GM19238 (cell line): ENCODE results near the gene MAP1B.
A peak's percentile ranks its signal among the peaks of the same experiment; 100 is the strongest.

ENCODE experiments used
- DNase-seq: peaks from one replicate; pipeline ENCODE4 v3.0.0; 2011; ENCODE audit warnings: low spot score; ENCODE audit not compliant: insufficient read length

Gene MAP1B

GRCh38 chr5:72222521-72222920 is 115.2 kb downstream of the MAP1B start:
- no peak for DNase-seq

GRCh38 chr5:72223371-72223770 is 116.1 kb downstream of the MAP1B start:
- no peak for DNase-seq

GRCh38 chr5:72224946-72225463 is 117.7 kb downstream of the MAP1B start:
- no peak for DNase-seq

GRCh38 chr5:72225741-72226140 is 118.5 kb downstream of the MAP1B start:
- no peak for DNase-seq

- DNase-seq: no peak
Measured at GRCh38 chr5:72226950-72227349, 119.7 kb downstream of the MAP1B start.

GRCh38 chr5:72228960-72229359 is 121.7 kb downstream of the MAP1B start:
- no peak for DNase-seq

- DNase-seq: no peak
Measured at GRCh38 chr5:72231991-72232703, 124.9 kb downstream of the MAP1B start.

- no peak for DNase-seq
Measured at GRCh38 chr5:72232838-72233237, 125.6 kb downstream of the MAP1B start.

GRCh38 chr5:72233835-72234234 is 126.6 kb downstream of the MAP1B start:
- DNase-seq: no peak

GRCh38 chr5:72234265-72234700 is 127.0 kb downstream of the MAP1B start:
- peak; percentile 25 for DNase-seq

- DNase-seq: no peak
Measured at GRCh38 chr5:72234868-72235267, 127.6 kb downstream of the MAP1B start.

GRCh38 chr5:72235725-72236124 is 128.4 kb downstream of the MAP1B start:
- no peak for DNase-seq

GRCh38 chr5:72237415-72237814 is 130.1 kb downstream of the MAP1B start:
- DNase-seq: no peak

- no peak for DNase-seq
Measured at GRCh38 chr5:72237879-72238278, 130.6 kb downstream of the MAP1B start.

GRCh38 chr5:72238712-72239445 is 131.6 kb downstream of the MAP1B start:
- no peak for DNase-seq

- DNase-seq: no peak
Measured at GRCh38 chr5:72241346-72242003, 134.2 kb downstream of the MAP1B start.

- no peak for DNase-seq
Measured at GRCh38 chr5:72242796-72243475, 135.7 kb downstream of the MAP1B start.

- no peak for DNase-seq
Measured at GRCh38 chr5:72243706-72244105, 136.4 kb downstream of the MAP1B start.

- no peak for DNase-seq
Measured at GRCh38 chr5:72244862-72245371, 137.6 kb downstream of the MAP1B start.

- DNase-seq: no peak
Measured at GRCh38 chr5:72245546-72245945, 138.3 kb downstream of the MAP1B start.

GRCh38 chr5:72245951-72246532 is 138.8 kb downstream of the MAP1B start:
- no peak for DNase-seq
